Activated CD4-positive, alpha-beta T cell treated with anti-CD3 and anti-CD28 coated beads, Interleukin-10, Interleukin-2, amounts not matched to agents 100 ng/mL and 50 ng/mL, durations not matched to agents 16 hours and 8 hours (primary cell): ENCODE measurements around the gene SNURF.
"Not testable (repeated sequence)": the region's sequence is repeated elsewhere in the genome, so short reads cannot be mapped to it uniquely, and the experiment has no call there.

ENCODE experiments used
- DNase-seq: peaks from one replicate; pipeline ENCODE4 v3.0.0-alpha.2; 2020

The SNURF gene

GRCh38 chr15:24971772-24972171 lies 17.0 kb downstream of the SNURF start:
- no peak for DNase-seq

DNA sequence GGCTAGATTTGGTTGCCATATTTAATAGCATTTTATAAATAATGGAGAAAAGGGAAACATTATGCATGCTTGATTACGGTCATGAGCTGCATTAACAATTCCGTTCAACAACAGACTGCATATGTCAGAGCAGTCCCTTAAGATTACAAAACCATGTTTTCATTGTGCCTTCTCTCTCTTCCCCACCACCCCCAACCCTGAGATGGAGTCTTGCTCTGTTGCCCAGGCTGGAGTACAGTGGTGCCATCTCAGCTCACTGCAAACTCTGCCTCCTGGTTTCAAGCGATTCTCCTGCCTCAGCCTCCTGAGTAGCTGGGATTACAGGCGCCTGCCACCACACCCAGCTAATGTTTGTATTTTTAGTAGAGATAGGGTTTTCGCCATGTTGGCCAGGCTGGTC lies 17.9 kb downstream of the SNURF start:
- not testable (repeated sequence) for DNase-seq

DNA sequence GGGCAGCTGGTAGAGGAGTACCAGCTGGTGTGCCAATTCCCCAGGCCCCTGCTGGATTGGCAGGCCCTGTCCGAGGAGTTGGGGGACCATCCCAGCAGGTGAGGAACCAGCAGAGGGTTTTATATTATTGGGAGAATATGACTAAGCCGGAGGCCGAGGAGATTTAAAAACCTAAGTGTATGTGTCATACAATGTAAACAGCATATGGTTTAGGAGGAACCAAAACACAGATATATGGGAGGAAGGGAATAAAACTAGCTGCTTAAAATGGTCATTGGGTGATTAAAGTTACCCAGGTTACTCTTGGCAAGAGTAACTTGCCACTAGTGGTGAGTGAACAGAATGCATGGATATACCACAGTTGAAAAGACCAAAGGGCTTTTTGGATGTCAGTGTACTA lies 22.1 kb downstream of the SNURF start:
- no peak for DNase-seq

DNA sequence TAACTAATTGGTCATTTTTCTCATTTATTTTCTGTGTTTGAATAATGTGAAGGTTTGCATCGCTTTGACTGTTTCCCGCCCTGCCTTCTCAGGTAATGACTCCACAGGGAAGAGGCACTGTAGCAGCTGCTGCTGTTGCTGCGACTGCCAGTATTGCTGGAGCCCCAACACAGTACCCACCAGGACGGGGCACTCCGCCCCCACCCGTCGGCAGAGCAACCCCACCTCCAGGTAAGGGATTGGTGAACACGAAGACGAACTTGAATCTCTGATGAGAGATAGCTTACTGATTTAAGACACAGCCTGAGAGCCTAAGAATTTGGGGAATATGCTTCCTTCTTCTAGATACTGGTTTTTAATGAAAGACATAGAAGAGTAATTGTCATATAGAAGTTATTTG lies 22.9 kb downstream of the SNURF start:
- no peak for DNase-seq

GRCh38 chr15:24985224-24985623 lies 30.4 kb downstream of the SNURF start:
- DNase-seq = no peak

- no peak for DNase-seq
Measured at GRCh38 chr15:24986653-24987052, 31.9 kb downstream of the SNURF start.
